Endothelial cell of umbilical vein (primary cell): ENCODE results near the gene SRCIN1.

Source experiments
- EZH2 ChIP-seq: IDR thresholded peaks from 2 replicates; pipeline ENCODE4 v1.6.1; 2012; ENCODE audit warnings: borderline replicate concordance, low read depth, mild to moderate bottlenecking, moderate library complexity, low read length, inconsistent platforms; ENCODE audit not compliant: severe bottlenecking
- FOS ChIP-seq: IDR thresholded peaks from 2 replicates; pipeline ENCODE4 v1.6.1; 2011; ENCODE audit warnings: mild to moderate bottlenecking, low read length, moderate library complexity, borderline replicate concordance; ENCODE audit not compliant: insufficient read depth
- GATA2 ChIP-seq: IDR thresholded peaks from 2 replicates; pipeline ENCODE4 v1.7.0; 2011; ENCODE audit warnings: low read depth, mild to moderate bottlenecking, moderate library complexity, mixed read lengths, low read length; ENCODE audit not compliant: insufficient read length, insufficient read depth
- JUN ChIP-seq: IDR thresholded peaks from 2 replicates; pipeline ENCODE4 v1.6.1; 2011; ENCODE audit warnings: borderline replicate concordance, low read depth; ENCODE audit not compliant: insufficient read length, insufficient read depth
- MAX ChIP-seq: IDR thresholded peaks from 2 replicates; pipeline ENCODE4 v1.6.1; 2011; ENCODE audit not compliant: insufficient read depth, insufficient read length
- MYC ChIP-seq: IDR thresholded peaks from one replicate; pipeline ENCODE4 v1.6.1; 2011; ENCODE audit warnings: mild to moderate bottlenecking, low read depth, low read length
- POLR2A ChIP-seq: IDR thresholded peaks from 2 replicates; pipeline ENCODE4 v1.6.1; 2012; ENCODE audit warnings: low read depth, mild to moderate bottlenecking, control low read depth, low read length
- POLR2AphosphoS5 ChIP-seq: IDR thresholded peaks from 2 replicates; pipeline ENCODE4 v1.6.1; 2012; ENCODE audit warnings: low read depth, mild to moderate bottlenecking, control low read depth, low read length, moderate library complexity; ENCODE audit not compliant: insufficient read depth
- TF ChIP-seq, protein P1 (sequence below), 2 donors: IDR thresholded peaks; 1 replicate in 1 of 2; 2 replicates in 1 of 2; pipeline ENCODE4 v1.5.1; 2011; ENCODE audit warnings: low read length in 2 of 2, mild to moderate bottlenecking in 2 of 2, moderate library complexity in 2 of 2, control low read depth in 1 of 2, inconsistent platforms in 1 of 2, low read depth in 1 of 2; ENCODE audit not compliant: insufficient read depth in 1 of 2; ENCODE audit errors: extremely low read depth in 1 of 2

DNA sequence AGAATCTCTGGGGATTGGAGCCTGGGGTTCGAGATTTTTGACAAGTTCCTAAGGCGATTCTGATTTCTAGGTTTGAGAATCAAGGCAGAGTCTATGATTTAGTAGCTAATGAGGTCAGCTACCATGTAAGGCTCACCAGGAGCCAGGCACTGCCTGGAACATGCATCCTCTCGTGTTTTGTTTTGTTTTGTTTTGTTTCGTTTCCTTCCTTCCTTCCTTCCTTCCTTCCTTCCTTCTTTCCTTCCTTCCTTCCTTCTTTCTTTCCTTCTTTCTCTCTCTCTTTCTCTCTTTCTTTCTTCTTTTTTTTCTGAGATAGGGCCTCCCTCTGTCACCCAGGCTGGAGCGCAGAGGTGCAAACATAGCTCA, 39.1 kb downstream of the SRCIN1 start:
- TF ChIP-seq POLR2A (no peak), EZH2 (no peak), POLR2AphosphoS5 (no peak), MYC (no peak), JUN (no peak), MAX (no peak), GATA2 (no peak), FOS (no peak)
- TF ChIP-seq, protein P1, sequence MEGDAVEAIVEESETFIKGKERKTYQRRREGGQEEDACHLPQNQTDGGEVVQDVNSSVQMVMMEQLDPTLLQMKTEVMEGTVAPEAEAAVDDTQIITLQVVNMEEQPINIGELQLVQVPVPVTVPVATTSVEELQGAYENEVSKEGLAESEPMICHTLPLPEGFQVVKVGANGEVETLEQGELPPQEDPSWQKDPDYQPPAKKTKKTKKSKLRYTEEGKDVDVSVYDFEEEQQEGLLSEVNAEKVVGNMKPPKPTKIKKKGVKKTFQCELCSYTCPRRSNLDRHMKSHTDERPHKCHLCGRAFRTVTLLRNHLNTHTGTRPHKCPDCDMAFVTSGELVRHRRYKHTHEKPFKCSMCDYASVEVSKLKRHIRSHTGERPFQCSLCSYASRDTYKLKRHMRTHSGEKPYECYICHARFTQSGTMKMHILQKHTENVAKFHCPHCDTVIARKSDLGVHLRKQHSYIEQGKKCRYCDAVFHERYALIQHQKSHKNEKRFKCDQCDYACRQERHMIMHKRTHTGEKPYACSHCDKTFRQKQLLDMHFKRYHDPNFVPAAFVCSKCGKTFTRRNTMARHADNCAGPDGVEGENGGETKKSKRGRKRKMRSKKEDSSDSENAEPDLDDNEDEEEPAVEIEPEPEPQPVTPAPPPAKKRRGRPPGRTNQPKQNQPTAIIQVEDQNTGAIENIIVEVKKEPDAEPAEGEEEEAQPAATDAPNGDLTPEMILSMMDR (IDR thresholded peaks at IDR 0.05; ENCODE audit: extremely low read depth in 1 of 2, insufficient read depth in 1 of 2, low read depth in 1 of 2, low read length in 2 of 2), result no peak
